PC-3 (cell line): Measurements from ENCODE around the gene IDI2. TPM values are rescaled to one million over a fixed set of nuclear protein-coding genes. Genes with fewer than 3 reads are reported as not detected.
"Not testable (repeated sequence)": the region's sequence is repeated elsewhere in the genome, so short reads cannot be mapped to it uniquely, and the experiment has no call there.

Experiments
- ATAC-seq: fragments of 200-7000 bp; cut with Tn5 transposase; 2 replicates; pipeline ENCODE4 v1.9.1; 2020; ENCODE audit warnings: mild to moderate bottlenecking, moderate library complexity
- BruUV-seq: library from RNA; stranded (reverse); fragments of 400-500 nt; replicated peaks from 2 replicates; lab custom pipeline; 2021; lab: Mats Ljungman, UMichigan
- CTCF ChIA-PET: fragments of 300-600 bp; sonication (Branson Sonifier 250); formaldehyde crosslinking; loops from one replicate; lab custom pipeline; 2022; ENCODE audit warnings: antibody characterized with exemption; lab: Charles Lee
- POLR2A ChIA-PET: fragments of 300-600 bp; sonication (Branson Sonifier 250); formaldehyde crosslinking; loops from one replicate; lab custom pipeline; 2022; ENCODE audit warnings: antibody characterized with exemption; ENCODE audit not compliant: unreplicated experiment; lab: Charles Lee
- DNase-seq: peaks from one replicate; pipeline ENCODE4 v3.0.0-alpha.2; 2015
- H2AFZ ChIP-seq: fragments of 300-600 bp; sonication (generic); 2 replicates; pipeline ENCODE4 v1.6.0; 2016; ENCODE audit warnings: antibody characterized with exemption, low read length
- H3F3A ChIP-seq: fragments of 300-600 bp; sonication (generic); one replicate; pipeline ENCODE4 v1.6.0; 2017; ENCODE audit warnings: antibody characterized with exemption, low read length, control low read depth, mild to moderate bottlenecking; ENCODE audit not compliant: unreplicated experiment
- H3K27ac ChIP-seq: fragments of 300-600 bp; sonication (generic); 2 replicates; pipeline ENCODE4 v1.5.1; 2016; ENCODE audit warnings: mild to moderate bottlenecking, low read length
- H3K27me3 ChIP-seq: fragments of 300-600 bp; sonication (generic); 2 replicates; pipeline ENCODE4 v1.6.1; 2016; ENCODE audit warnings: low read length, mixed read lengths
- H3K36me3 ChIP-seq: fragments of 300-600 bp; sonication (generic); 2 replicates; pipeline ENCODE4 v1.6.1; 2016; ENCODE audit warnings: low read depth, mixed run types, low read length, mixed read lengths
- H3K4me1 ChIP-seq: fragments of 300-600 bp; sonication (generic); 2 replicates; pipeline ENCODE4 v1.5.1; 2016; ENCODE audit warnings: low read length; ENCODE audit not compliant: insufficient read depth
- H3K4me2 ChIP-seq: fragments of 300-600 bp; sonication (generic); 2 replicates; pipeline ENCODE4 v1.6.0; 2016; ENCODE audit warnings: low read length
- H3K4me3 ChIP-seq: fragments of 300-600 bp; sonication (generic); 2 replicates; pipeline ENCODE4 v1.5.1; 2016; ENCODE audit warnings: mild to moderate bottlenecking, low read length, mixed read lengths
- H3K79me2 ChIP-seq: fragments of 300-600 bp; sonication (generic); 2 replicates; pipeline ENCODE4 v1.6.1; 2017; ENCODE audit warnings: low read length, mixed read lengths
- H3K9ac ChIP-seq: fragments of 300-600 bp; sonication (generic); 2 replicates; pipeline ENCODE4 v1.6.0; 2016; ENCODE audit warnings: mild to moderate bottlenecking, low read length
- H3K9me2 ChIP-seq: fragments of 300-600 bp; sonication (generic); replicated peaks from 2 replicates; pipeline ENCODE4 v1.6.1; 2016; ENCODE audit warnings: mixed run types, low read length, mixed read lengths
- H3K9me3 ChIP-seq: fragments of 300-600 bp; sonication (generic); 2 replicates; pipeline ENCODE4 v1.6.1; 2016; ENCODE audit warnings: low read length, mixed read lengths
- H4K20me1 ChIP-seq: fragments of 300-600 bp; sonication (generic); 2 replicates; pipeline ENCODE4 v1.6.1; 2016; ENCODE audit warnings: low read length, mixed read lengths
- CTCF ChIP-seq: fragments of 300-600 bp; sonication (generic); conservative IDR thresholded peaks from 2 replicates; pipeline ENCODE4 v1.5.1; 2017; ENCODE audit warnings: antibody characterized with exemption, low read depth, mild to moderate bottlenecking, low read length
- EZH2 ChIP-seq: fragments of 300-600 bp; sonication (generic); IDR thresholded peaks from one replicate; pipeline ENCODE4 v1.6.1; 2017; ENCODE audit warnings: antibody characterized with exemption, mild to moderate bottlenecking, low read length; ENCODE audit not compliant: unreplicated experiment
- EZH2phosphoT487 ChIP-seq: fragments of 300-600 bp; sonication (generic); IDR thresholded peaks from 2 replicates; pipeline ENCODE4 v1.6.1; 2018; ENCODE audit warnings: mild to moderate bottlenecking, antibody characterized with exemption, low read length, borderline replicate concordance
- intact Hi-C: fragments of 100-400 bp; cut with micrococcal nuclease; formaldehyde crosslinking; loops from 2 replicates; pipeline ENCODE4 v1.9.0; 2023
- total RNA-seq: library from RNA; depleted of rRNA; stranded (reverse); fragments of >200 nt; gene quantifications from 2 replicates; pipeline ENCODE4 v1.2.3, GENCODE V29; 2014

IDI2 gene
- total RNA-seq, 1 experiment from 2014 or later = not detected

- Histone ChIP-seq H3K4me2 (no peak overlapping the region), H3K9me2 (no peaks in the 10 kb centered on the region), H3K9me3 (no peaks in the 10 kb centered on the region), H3K79me2 (peaks cover 34% of the 10 kb centered on the region), H3K9ac (no peak overlapping the region), H3K4me1 (no peaks in the 10 kb centered on the region), H3K27ac (no peak overlapping the region), H3K27me3 (no peaks in the 10 kb centered on the region), H4K20me1 (peaks cover 19% of the 10 kb centered on the region; the same call in 1 of the 2 replicates), H3F3A (no peaks in the 10 kb centered on the region), H3K36me3 (no peaks in the 10 kb centered on the region; the same call in 1 of the 2 replicates), H3K4me3 (no peak overlapping the region), H2AFZ (no peak overlapping the region)
- no TSS peak for BruUV-seq
- POLR2A ChIA-PET = no interaction called here
- intact Hi-C loops = no loop called here
- DNase-seq (no peak), ATAC-seq (no peak)
- no peak for TF ChIP-seq EZH2
- no peak for TF ChIP-seq CTCF
- no peak for TF ChIP-seq EZH2phosphoT487
- CTCF ChIA-PET = no interaction called here
These were observed 17.9 kb upstream of the IDI2 start for GRCh38 chr10:1043532-1043995.

GRCh38 chr10:1041514-1041913, 15.9 kb upstream of the IDI2 start:
- ChIA-PET CTCF (no interaction called here), POLR2A (no interaction called here)
- Histone ChIP-seq H3F3A (no peaks in the 10 kb centered on the region), H2AFZ (no peak overlapping the region), H3K9me3 (no peaks in the 10 kb centered on the region), H3K27me3 (no peaks in the 10 kb centered on the region), H3K9ac (no peak overlapping the region), H3K4me2 (no peak overlapping the region), H3K4me1 (0 out of 2 replicates have a peak, but pooled peaks cover 3% of the 10 kb centered on the region), H4K20me1 (peaks cover 9% of the 10 kb centered on the region; the same call in 1 of the 2 replicates), H3K79me2 (peaks cover 21% of the 10 kb centered on the region), H3K4me3 (no peak overlapping the region), H3K27ac (no peak overlapping the region), H3K9me2 (no peaks in the 10 kb centered on the region), H3K36me3 (no peaks in the 10 kb centered on the region; the same call in 1 of the 2 replicates)
- intact Hi-C loops = no loop called here
- no peak for TF ChIP-seq EZH2phosphoT487
- TF ChIP-seq EZH2 = no peak
- no peak for TF ChIP-seq CTCF
- no TSS peak for BruUV-seq
- ATAC-seq (no peak), DNase-seq (no peak)

- ChIA-PET POLR2A (no interaction called here), CTCF (no interaction called here)
- DNase-seq (no peak), ATAC-seq (no peak)
- Histone ChIP-seq H3F3A (no peaks in the 10 kb centered on the region), H3K36me3 (no peaks in the 10 kb centered on the region; the same call in 1 of the 2 replicates), H3K27me3 (no peaks in the 10 kb centered on the region), H3K9ac (no peak overlapping the region), H3K79me2 (peaks cover 9% of the 10 kb centered on the region), H3K9me2 (no peaks in the 10 kb centered on the region), H4K20me1 (peaks cover 9% of the 10 kb centered on the region; the same call in 1 of the 2 replicates), H3K4me1 (peaks cover 11% of the 10 kb centered on the region; the same call in 1 of the 2 replicates), H3K4me3 (no peak overlapping the region), H3K9me3 (no peaks in the 10 kb centered on the region), H3K4me2 (no peak overlapping the region), H2AFZ (no peak overlapping the region), H3K27ac (no peak overlapping the region)
- TF ChIP-seq EZH2 = no peak
- TF ChIP-seq EZH2phosphoT487 = no peak
- no peak for TF ChIP-seq CTCF
- BruUV-seq = no TSS peak
- intact Hi-C loops = no loop called here
These were observed 14.5 kb upstream of the IDI2 start for GRCh38 chr10:1040133-1040532.

- POLR2A ChIA-PET, H3K9me2 ChIP-seq, H3F3A ChIP-seq, H3K27me3 ChIP-seq, BruUV-seq, ATAC-seq, H3K27ac ChIP-seq, H3K36me3 ChIP-seq, H3K9ac ChIP-seq, H3K4me2 ChIP-seq, intact Hi-C loops, H4K20me1 ChIP-seq, H3K79me2 ChIP-seq, H3K4me3 ChIP-seq, H3K9me3 ChIP-seq, H2AFZ ChIP-seq, DNase-seq, CTCF ChIA-PET: not testable (repeated sequence)
- H3K4me1 ChIP-seq = peaks cover 11% of the 10 kb centered on the region; the same call in 1 of the 2 replicates
These were observed 13.1 kb upstream of the IDI2 start for GRCh38 chr10:1038769-1039168.
